NT2/D1 (cell line): ENCODE results near the gene LIPJ.

ENCODE experiments used
- DNase-seq: peaks from one replicate; pipeline ENCODE4 v3.0.0-alpha.2; 2011; ENCODE audit warnings: low read depth, low spot score
- H3K27me3 ChIP-seq: 2 replicates; pipeline ENCODE4 v1.6.0; 2011; ENCODE audit warnings: mild to moderate bottlenecking; ENCODE audit not compliant: insufficient read length, insufficient read depth
- H3K36me3 ChIP-seq: 2 replicates; pipeline ENCODE4 v1.6.1; 2011; ENCODE audit warnings: mild to moderate bottlenecking, low read length, mixed read lengths; ENCODE audit not compliant: insufficient read depth, insufficient read length
- H3K4me1 ChIP-seq: 2 replicates; pipeline ENCODE4 v1.5.1; 2011; ENCODE audit not compliant: insufficient read depth, insufficient read length
- H3K4me3 ChIP-seq: 2 replicates; pipeline ENCODE4 v1.5.1; 2011; ENCODE audit warnings: low read depth; ENCODE audit not compliant: insufficient read length
- H3K9ac ChIP-seq: 2 replicates; pipeline ENCODE4 v1.6.0; 2011; ENCODE audit warnings: low read depth; ENCODE audit not compliant: insufficient read length
- H3K9me3 ChIP-seq: 2 replicates; pipeline ENCODE4 v1.5.1; 2011; ENCODE audit warnings: mild to moderate bottlenecking, low read length; ENCODE audit not compliant: insufficient read depth
- SUZ12 ChIP-seq: IDR thresholded peaks from 2 replicates; pipeline ENCODE4 v1.6.1; 2011; ENCODE audit not compliant: insufficient read length, insufficient read depth; ENCODE audit errors: extremely low read depth
- YY1 ChIP-seq: IDR thresholded peaks from 2 replicates; pipeline ENCODE4 v1.6.1; 2011; ENCODE audit not compliant: insufficient read length, insufficient read depth
- ZNF274 ChIP-seq: IDR thresholded peaks from 2 replicates; pipeline ENCODE4 v1.6.1; 2011; ENCODE audit warnings: mild to moderate bottlenecking, low read depth, low read length

LIPJ gene

GRCh38 chr10:88652616-88653015 is 66.1 kb downstream of the LIPJ start:
- H3K27me3 ChIP-seq, result no peaks in the 10 kb centered on the region

More at GRCh38 chr10:88652616-88653015, 66.1 kb downstream of the LIPJ start:
- Histone ChIP-seq H3K4me1 (no peaks in the 10 kb centered on the region), H3K4me3 (no peak overlapping the region), H3K9ac (no peak overlapping the region), H3K9me3 (no peaks in the 10 kb centered on the region), H3K36me3 (no peaks in the 10 kb centered on the region)
- DNase-seq, result no peak
- no peak for TF ChIP-seq ZNF274
- TF ChIP-seq YY1, result no peak
- TF ChIP-seq SUZ12, result no peak
